Activated B cell treated with CpG ODN at 0.5 μM for 24 hours (primary cell): Measurements from ENCODE around the gene SLFNL1. TPM values are rescaled to one million over a fixed set of nuclear protein-coding genes. Genes with fewer than 3 reads are reported as not detected.

Source experiments
- ATAC-seq: fragments of 200-7000 bp; cut with Tn5 transposase; one replicate; pipeline ENCODE4 v1.10.0; 2021; ENCODE audit warnings: low read depth, mild to moderate bottlenecking, moderate library complexity
- CTCF ChIA-PET: fragments of 350-600 bp; sonication (Branson Sonifier 250); formaldehyde crosslinking; loops from one replicate; lab custom pipeline; 2021; ENCODE audit warnings: antibody characterized with exemption; lab: Charles Lee
- POLR2A ChIA-PET: fragments of 350-600 bp; sonication (Branson Sonifier 250); formaldehyde crosslinking; loops from one replicate; lab custom pipeline; 2021; ENCODE audit warnings: antibody characterized with exemption; lab: Charles Lee
- DNase-seq: peaks from one replicate; pipeline ENCODE4 v3.0.0; 2022
- H3K27ac Mint-ChIP-seq: one replicate; pipeline ENCODE4 v1.8.0; 2020; ENCODE audit warnings: mixed read lengths
- H3K27me3 Mint-ChIP-seq: one replicate; pipeline ENCODE4 v1.8.0; 2021; ENCODE audit warnings: mixed read lengths
- H3K36me3 Mint-ChIP-seq: one replicate; pipeline ENCODE4 v1.8.0; 2021; ENCODE audit warnings: low read depth, mixed read lengths
- H3K4me1 Mint-ChIP-seq: one replicate; pipeline ENCODE4 v1.8.0; 2021; ENCODE audit warnings: mixed read lengths
- H3K4me3 Mint-ChIP-seq: one replicate; pipeline ENCODE4 v1.8.0; 2020; ENCODE audit warnings: mild to moderate bottlenecking, mixed read lengths
- H3K9me3 Mint-ChIP-seq: one replicate; pipeline ENCODE4 v1.8.0; 2020; ENCODE audit warnings: mixed read lengths
- intact Hi-C: fragments of 100-400 bp; cut with micrococcal nuclease; formaldehyde crosslinking; loops from one replicate; pipeline ENCODE4 v1.15.1; 2024
- total RNA-seq: library from RNA; stranded (reverse); gene quantifications from 2 replicates; pipeline ENCODE4 v1.2.3, GENCODE V29; 2022
- TF ChIP-seq, protein P1 (sequence below): fragments of 200-600 bp; IDR thresholded peaks from one replicate; pipeline ENCODE4 v1.8.0; 2022; ENCODE audit warnings: antibody characterized with exemption, mild to moderate bottlenecking

The SLFNL1 gene
- total RNA-seq, 1 donor from 2014 or later, result 0.47 TPM

DNA sequence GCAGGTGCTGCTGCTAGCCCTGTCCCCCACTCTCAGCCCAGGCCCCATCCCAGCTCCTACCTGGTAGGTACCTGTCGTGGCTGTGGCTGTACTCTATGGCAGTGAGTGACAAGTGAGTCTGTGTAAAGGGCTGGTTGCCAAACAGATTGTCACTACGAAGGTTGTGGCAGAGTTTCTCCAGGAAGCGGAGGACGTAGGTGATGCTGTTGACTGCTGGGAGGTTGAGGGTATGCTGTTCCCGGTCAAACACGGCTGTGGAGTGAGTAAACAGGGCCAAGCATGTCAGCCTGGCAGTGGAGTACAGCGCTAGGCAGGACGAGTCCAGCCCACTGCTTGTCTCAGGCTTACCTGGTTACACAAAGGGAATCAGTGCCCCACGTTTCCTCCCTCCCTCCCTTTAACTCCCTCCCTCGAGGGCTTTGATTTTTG is 24.8 kb upstream of the SLFNL1 start:
- Mint-ChIP-seq H3K4me3 (no peak overlapping the region), H3K27ac (no peak overlapping the region), H3K36me3 (peaks cover 66% of the 10 kb centered on the region), H3K27me3 (no peaks in the 10 kb centered on the region), H3K4me1 (peaks cover 3% of the 10 kb centered on the region), H3K9me3 (no peaks in the 10 kb centered on the region)
- CTCF ChIA-PET, result no interaction called here
- intact Hi-C loops, result no loop called here
- TF ChIP-seq, protein P1, sequence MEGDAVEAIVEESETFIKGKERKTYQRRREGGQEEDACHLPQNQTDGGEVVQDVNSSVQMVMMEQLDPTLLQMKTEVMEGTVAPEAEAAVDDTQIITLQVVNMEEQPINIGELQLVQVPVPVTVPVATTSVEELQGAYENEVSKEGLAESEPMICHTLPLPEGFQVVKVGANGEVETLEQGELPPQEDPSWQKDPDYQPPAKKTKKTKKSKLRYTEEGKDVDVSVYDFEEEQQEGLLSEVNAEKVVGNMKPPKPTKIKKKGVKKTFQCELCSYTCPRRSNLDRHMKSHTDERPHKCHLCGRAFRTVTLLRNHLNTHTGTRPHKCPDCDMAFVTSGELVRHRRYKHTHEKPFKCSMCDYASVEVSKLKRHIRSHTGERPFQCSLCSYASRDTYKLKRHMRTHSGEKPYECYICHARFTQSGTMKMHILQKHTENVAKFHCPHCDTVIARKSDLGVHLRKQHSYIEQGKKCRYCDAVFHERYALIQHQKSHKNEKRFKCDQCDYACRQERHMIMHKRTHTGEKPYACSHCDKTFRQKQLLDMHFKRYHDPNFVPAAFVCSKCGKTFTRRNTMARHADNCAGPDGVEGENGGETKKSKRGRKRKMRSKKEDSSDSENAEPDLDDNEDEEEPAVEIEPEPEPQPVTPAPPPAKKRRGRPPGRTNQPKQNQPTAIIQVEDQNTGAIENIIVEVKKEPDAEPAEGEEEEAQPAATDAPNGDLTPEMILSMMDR, result no peak
- DNase-seq (no peak), ATAC-seq (no peak)
- POLR2A ChIA-PET, result no interaction called here

DNA sequence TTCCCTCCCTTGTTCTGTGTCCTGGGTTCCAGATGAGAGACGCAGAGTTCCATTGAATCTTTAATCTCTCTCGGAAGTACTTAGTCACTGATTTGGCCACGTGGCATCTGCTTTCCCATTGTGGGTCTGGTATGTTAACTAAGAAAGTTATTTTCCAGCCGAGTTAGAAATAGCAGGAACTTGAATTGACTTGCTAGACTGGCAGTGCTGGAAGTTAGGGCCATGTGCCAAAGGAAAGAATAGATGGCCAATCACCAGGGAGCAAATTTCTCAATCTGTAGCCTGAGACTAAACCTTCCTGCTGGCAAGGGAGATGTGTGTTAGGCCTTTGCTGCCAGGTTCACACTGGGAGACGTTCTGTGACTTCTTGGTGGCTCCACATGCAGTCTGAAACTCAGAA is 24.2 kb upstream of the SLFNL1 start:
- ChIA-PET POLR2A (no interaction called here), CTCF (no interaction called here)
- H3K36me3 Mint-ChIP-seq, result peaks cover 67% of the 10 kb centered on the region
- no peak overlapping the region for H3K4me3 Mint-ChIP-seq
- no peaks in the 10 kb centered on the region for H3K27me3 Mint-ChIP-seq
- peaks cover 3% of the 10 kb centered on the region for H3K4me1 Mint-ChIP-seq
- no peaks in the 10 kb centered on the region for H3K9me3 Mint-ChIP-seq
- no peak for ATAC-seq
- intact Hi-C loops, result no loop called here
- no peak for DNase-seq
- TF ChIP-seq, protein P1, result no peak
- no peak overlapping the region for H3K27ac Mint-ChIP-seq

- peaks cover 3% of the 10 kb centered on the region for H3K4me1 Mint-ChIP-seq
- intact Hi-C loops, result no loop called here
- no peak overlapping the region for H3K27ac Mint-ChIP-seq
- ChIA-PET CTCF (no interaction called here), POLR2A (no interaction called here)
- TF ChIP-seq, protein P1, result no peak
- H3K4me3 Mint-ChIP-seq, result no peak overlapping the region
- H3K36me3 Mint-ChIP-seq, result peaks cover 67% of the 10 kb centered on the region
- no peaks in the 10 kb centered on the region for H3K27me3 Mint-ChIP-seq
- ATAC-seq (no peak), DNase-seq (no peak)
- H3K9me3 Mint-ChIP-seq, result no peaks in the 10 kb centered on the region
Observed at GRCh38 chr1:41044187-41044586, 22.7 kb upstream of the SLFNL1 start.

DNA sequence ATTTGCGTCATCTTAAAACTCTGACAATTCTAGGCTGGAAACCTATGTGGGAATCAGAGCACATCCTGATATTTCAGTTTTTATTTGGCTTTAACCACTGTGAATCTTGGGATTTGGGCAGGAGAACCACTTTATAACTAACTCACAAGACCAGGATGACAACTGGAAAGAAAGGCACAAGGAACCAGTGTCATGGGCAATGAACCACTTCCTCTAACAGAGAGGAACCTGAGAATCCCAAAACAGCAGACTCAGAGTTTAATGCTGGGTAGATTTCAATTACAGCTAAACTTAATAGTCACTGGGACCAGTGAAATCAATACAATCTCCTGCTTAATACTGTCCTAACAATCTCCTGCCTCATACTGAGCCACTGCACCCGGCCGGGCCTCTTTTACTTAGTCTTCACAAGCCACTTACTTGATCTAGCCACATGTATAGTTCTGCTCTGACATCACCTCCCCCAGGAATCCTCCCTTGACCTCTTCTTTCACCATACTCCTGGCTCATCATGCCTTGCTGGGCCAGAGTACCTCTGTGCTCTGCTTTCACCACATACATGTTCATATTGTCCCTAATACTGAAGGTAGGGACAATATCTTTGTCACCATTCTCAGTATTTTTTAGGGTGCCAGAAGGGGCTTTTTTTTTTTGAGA is 20.2 kb upstream of the SLFNL1 start:
- H3K4me1 Mint-ChIP-seq, result peaks cover 3% of the 10 kb centered on the region
- H3K4me3 Mint-ChIP-seq, result no peak overlapping the region
- no peaks in the 10 kb centered on the region for H3K9me3 Mint-ChIP-seq
- ChIA-PET CTCF (no interaction called here), POLR2A (no interaction called here)
- H3K27ac Mint-ChIP-seq, result no peak overlapping the region
- TF ChIP-seq, protein P1, result no peak
- intact Hi-C loops, result no loop called here
- no peak for ATAC-seq
- H3K27me3 Mint-ChIP-seq, result no peaks in the 10 kb centered on the region
- no peak for DNase-seq
- H3K36me3 Mint-ChIP-seq, result peaks cover 54% of the 10 kb centered on the region

- intact Hi-C loops, result no loop called here
- CTCF ChIA-PET, result interaction anchor here (0.6 kb wide), 1 partner anchor 431 kb away, joined by 4 read pairs; no protein-coding TSS in a partner anchor
- H3K27ac Mint-ChIP-seq, result no peak overlapping the region
Observed at GRCh38 chr1:41038110-41038509, 16.6 kb upstream of the SLFNL1 start.

More at GRCh38 chr1:41038110-41038509, 16.6 kb upstream of the SLFNL1 start:
- POLR2A ChIA-PET, result no interaction called here
- TF ChIP-seq, protein P1, result no peak
- Mint-ChIP-seq H3K4me3 (no peak overlapping the region), H3K36me3 (peaks cover 42% of the 10 kb centered on the region), H3K4me1 (peaks cover 3% of the 10 kb centered on the region), H3K9me3 (no peaks in the 10 kb centered on the region), H3K27me3 (no peaks in the 10 kb centered on the region)
- ATAC-seq, result no peak
- no peak for DNase-seq
